ENCODE measurements around the gene EXOC4. TPM values are rescaled to one million over a fixed set of nuclear protein-coding genes. Genes with fewer than 3 reads are reported as not detected.

The EXOC4 gene
- total RNA-seq, 1 donor from 2014 or later: 84.0 TPM

GRCh38 chr7:133885213-133885612 is 632.3 kb downstream of the EXOC4 start:
- TF ChIP-seq CTCF (IDR thresholded peaks at IDR 0.05; ENCODE audit: insufficient read depth, low read length, severe bottlenecking): no peak
- FAIRE-seq (no peak), DNase-seq (ENCODE audit: low read depth) (no peak)
- Histone ChIP-seq H3K27me3 (ENCODE audit: control insufficient read depth, insufficient read depth, low read length) (no peaks in the 10 kb centered on the region), H3K36me3 (ENCODE audit: control insufficient read depth, insufficient read depth, low read length) (no peaks in the 10 kb centered on the region), H3K4me3 (ENCODE audit: low read depth, low read length) (no peak overlapping the region)

GRCh38 chr7:133886086-133886485 is 633.2 kb downstream of the EXOC4 start:
- no peak overlapping the region for H3K4me3 ChIP-seq (ENCODE audit: low read depth, low read length)
- no peaks in the 10 kb centered on the region for H3K36me3 ChIP-seq (ENCODE audit: control insufficient read depth, insufficient read depth, low read length)
- H3K27me3 ChIP-seq (ENCODE audit: control insufficient read depth, insufficient read depth, low read length): no peaks in the 10 kb centered on the region
- DNase-seq (ENCODE audit: low read depth) (no peak), FAIRE-seq (no peak)
- TF ChIP-seq CTCF (IDR thresholded peaks at IDR 0.05; ENCODE audit: insufficient read depth, low read length, severe bottlenecking): no peak

GRCh38 chr7:133886797-133887196 is 633.9 kb downstream of the EXOC4 start:
- DNase-seq (ENCODE audit: low read depth): no peak
- Histone ChIP-seq H3K27me3 (ENCODE audit: control insufficient read depth, insufficient read depth, low read length) (no peaks in the 10 kb centered on the region), H3K36me3 (ENCODE audit: control insufficient read depth, insufficient read depth, low read length) (no peaks in the 10 kb centered on the region), H3K4me3 (ENCODE audit: low read depth, low read length) (no peak overlapping the region)
- peak; percentile 50 for FAIRE-seq
- no peak for TF ChIP-seq CTCF (IDR thresholded peaks at IDR 0.05; ENCODE audit: insufficient read depth, low read length, severe bottlenecking)

- no peaks in the 10 kb centered on the region for H3K36me3 ChIP-seq (ENCODE audit: control insufficient read depth, insufficient read depth, low read length)
- no peak for TF ChIP-seq CTCF (IDR thresholded peaks at IDR 0.05; ENCODE audit: insufficient read depth, low read length, severe bottlenecking)
- DNase-seq (ENCODE audit: low read depth) (peak; percentile 16), FAIRE-seq (no peak)
- no peaks in the 10 kb centered on the region for H3K27me3 ChIP-seq (ENCODE audit: control insufficient read depth, insufficient read depth, low read length)
- H3K4me3 ChIP-seq (ENCODE audit: low read depth, low read length): no peak overlapping the region
Measured at GRCh38 chr7:133887459-133887858, 634.6 kb downstream of the EXOC4 start.

GRCh38 chr7:133888061-133888930 is 635.4 kb downstream of the EXOC4 start:
- no peak for DNase-seq (ENCODE audit: low read depth)
- TF ChIP-seq CTCF (IDR thresholded peaks at IDR 0.05; ENCODE audit: insufficient read depth, low read length, severe bottlenecking): no peak
- H3K4me3 ChIP-seq (ENCODE audit: low read depth, low read length): no peak overlapping the region
- FAIRE-seq: no peak
- H3K27me3 ChIP-seq (ENCODE audit: control insufficient read depth, insufficient read depth, low read length): no peaks in the 10 kb centered on the region
- no peaks in the 10 kb centered on the region for H3K36me3 ChIP-seq (ENCODE audit: control insufficient read depth, insufficient read depth, low read length)
